Measurements from ENCODE around the gene PARD3B. TPM values are rescaled to one million over a fixed set of nuclear protein-coding genes. Genes with fewer than 3 reads are reported as not detected.
A peak's percentile ranks its signal among the peaks of the same experiment; 100 is the strongest.

The PARD3B gene
- total and polyA plus RNA-seq, 2 experiments from 2014 or later: 3.5 to 4.4 TPM

GRCh38 chr2:205367331-205367935, 822.2 kb downstream of the PARD3B start:
- H3K27me3 ChIP-seq (ENCODE audit: insufficient read depth): no peaks in the 10 kb centered on the region
- no peaks in the 10 kb centered on the region for H3K36me3 Mint-ChIP-seq (ENCODE audit: low read depth)
- peaks cover 4% of the 10 kb centered on the region for H3K27me3 Mint-ChIP-seq (ENCODE audit: insufficient read depth, low read depth, poor library complexity)
- H3K4me1 ChIP-seq (ENCODE audit: insufficient read depth): peaks cover 5% of the 10 kb centered on the region; the same call in 1 of the 2 replicates
- H3K4me3 Mint-ChIP-seq: no peak overlapping the region
- H3K9me3 Mint-ChIP-seq: no peaks in the 10 kb centered on the region
- no peak overlapping the region for H2AFZ ChIP-seq
- H3F3A ChIP-seq (replicated peaks; ENCODE audit: low read depth): no peaks in the 10 kb centered on the region
- no peaks in the 10 kb centered on the region for H3K79me2 ChIP-seq (replicated peaks; ENCODE audit: insufficient read depth)
- H4K20me1 ChIP-seq (replicated peaks; ENCODE audit: insufficient read depth): no peaks in the 10 kb centered on the region
- no peak overlapping the region for H3K27ac ChIP-seq (ENCODE audit: low read depth)
- H3K4me3 ChIP-seq: no peak overlapping the region
- H3K36me3 ChIP-seq (ENCODE audit: insufficient read depth): no peaks in the 10 kb centered on the region
- ATAC-seq (no peak), DNase-seq (ENCODE audit: low spot score) (no peak)
- H3K9me2 ChIP-seq (ENCODE audit: insufficient read depth): no peaks in the 10 kb centered on the region
- peaks cover 5% of the 10 kb centered on the region for H3K4me1 Mint-ChIP-seq
- H3K27ac Mint-ChIP-seq: peak overlapping the region; percentile 19
- TF ChIP-seq ETS1 (IDR thresholded peaks at IDR 0.05): no peak
- no peak for TF ChIP-seq POLR2AphosphoS5 (IDR thresholded peaks at IDR 0.05; ENCODE audit: low read depth)
- no peak for TF ChIP-seq ZNF331 (CRISPR knock-in tag; IDR thresholded peaks at IDR 0.05; ENCODE audit: low read depth)
- no peak for TF ChIP-seq JUNB (IDR thresholded peaks at IDR 0.05; ENCODE audit: unreplicated experiment)
- TF ChIP-seq EZH2phosphoT487 (IDR thresholded peaks at IDR 0.05; ENCODE audit: unreplicated experiment): no peak
- TF ChIP-seq CTCF (conservative IDR thresholded peaks at IDR 0.05; ENCODE audit: low read depth in 2 of 2): no peak
- TF ChIP-seq EZH2 (IDR thresholded peaks at IDR 0.05; ENCODE audit: low read depth, unreplicated experiment): no peak
- TF ChIP-seq ZNF114 (CRISPR knock-in tag; IDR thresholded peaks at IDR 0.05): no peak
- TF ChIP-seq REST (IDR thresholded peaks at IDR 0.05; ENCODE audit: unreplicated experiment): no peak
- TF ChIP-seq NANOG (IDR thresholded peaks at IDR 0.05; ENCODE audit: borderline replicate concordance): no peak
- TF ChIP-seq STAT1 (IDR thresholded peaks at IDR 0.05; ENCODE audit: unreplicated experiment): no peak
- TF ChIP-seq CREB1 (CRISPR knock-in tag; IDR thresholded peaks at IDR 0.05; ENCODE audit: low read depth): no peak
- no peak for TF ChIP-seq ZNF462 (CRISPR knock-in tag; IDR thresholded peaks at IDR 0.05)
- no peak overlapping the region for H3K4me2 ChIP-seq
